ENCODE data around the gene TMEM253.

Gene TMEM253

DNA sequence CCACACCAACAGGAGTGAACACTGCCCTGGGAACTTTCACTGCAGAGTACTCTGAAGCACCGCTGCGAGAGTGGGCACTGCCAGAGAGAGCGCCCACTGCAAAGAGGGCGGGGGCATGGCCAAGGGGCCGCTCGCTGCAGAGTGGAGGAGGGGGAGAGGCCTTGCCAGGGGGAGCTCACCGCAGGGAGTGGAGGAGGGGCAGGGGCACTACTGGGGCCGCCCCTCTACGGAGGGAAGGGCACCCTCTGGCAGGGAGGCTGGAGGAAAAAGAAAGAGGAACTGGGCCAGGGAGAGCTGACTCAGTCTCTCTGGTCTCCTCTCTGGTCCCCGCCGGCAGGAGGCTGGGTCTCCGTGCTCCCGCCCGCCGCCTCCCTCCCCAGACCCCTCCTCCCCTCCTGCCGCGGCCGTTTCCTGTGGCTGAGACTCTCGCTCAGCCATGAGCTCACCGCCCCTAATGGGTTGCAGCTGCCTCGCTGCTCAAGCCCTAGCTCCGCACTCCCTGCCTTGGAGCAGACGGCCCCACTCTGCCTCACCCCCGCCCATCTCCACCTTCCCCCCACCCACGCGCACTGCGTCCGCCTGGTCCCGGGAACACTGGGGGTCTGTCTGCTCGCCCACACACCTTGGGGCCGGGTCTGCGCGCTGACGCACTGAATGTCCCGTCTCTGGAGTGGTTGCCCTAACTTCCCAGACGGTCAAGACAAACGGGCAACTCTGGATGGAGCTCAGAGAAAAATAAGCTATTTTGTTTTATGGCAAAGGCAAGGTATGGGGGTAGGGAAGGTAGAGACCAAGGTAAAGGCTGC lies 29.4 kb upstream of the TMEM253 start:
- no peak for FAIRE-seq

DNA sequence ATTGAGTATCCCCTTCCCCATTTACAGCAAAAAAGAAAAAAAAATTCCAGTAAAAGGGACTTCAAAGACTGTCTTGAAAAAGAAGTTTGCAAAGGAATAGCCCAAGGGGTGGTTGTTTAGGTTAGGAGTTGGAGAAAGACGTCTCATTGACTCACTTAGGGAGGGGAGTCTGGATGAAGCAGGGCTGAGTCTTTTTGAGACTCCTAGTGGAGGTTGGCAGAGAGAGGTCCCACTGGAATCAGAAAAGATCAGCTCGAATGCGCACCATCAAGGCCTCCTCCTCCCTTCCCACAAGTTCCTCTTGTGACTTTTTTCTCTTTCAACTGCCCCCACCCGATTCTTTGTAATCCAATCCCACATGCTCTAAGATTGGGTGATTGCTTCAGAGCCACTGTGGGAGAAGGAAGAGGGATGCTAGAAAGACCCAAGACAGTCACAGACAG lies 28.8 kb upstream of the TMEM253 start:
- no peak for FAIRE-seq

DNA sequence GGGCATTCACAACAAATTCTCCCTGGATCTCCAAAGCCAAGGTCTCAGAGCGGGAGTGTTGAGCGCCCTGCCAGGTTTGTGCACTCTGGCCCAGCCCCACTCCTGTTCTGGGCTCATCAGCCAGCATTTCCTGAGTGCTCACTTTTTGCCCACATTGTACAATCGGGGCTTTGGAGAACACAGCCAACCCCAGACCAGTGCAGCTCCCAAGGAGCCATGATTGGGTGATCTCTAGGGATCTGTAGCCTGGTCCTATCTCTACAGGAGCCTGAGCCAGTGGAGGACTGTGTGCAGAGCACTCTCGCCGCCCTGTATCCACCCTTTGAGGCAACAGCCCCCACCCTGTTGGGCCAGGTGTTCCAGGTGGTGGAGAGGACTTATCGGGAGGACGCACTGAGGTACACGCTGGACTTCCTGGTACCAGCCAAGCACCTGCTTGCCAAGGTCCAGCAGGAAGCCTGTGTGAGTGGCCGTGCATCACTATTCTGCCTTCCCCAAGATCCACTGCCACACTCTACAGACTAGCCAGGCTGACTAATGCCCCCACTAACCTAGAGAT lies 28.0 kb upstream of the TMEM253 start:
- no peak for FAIRE-seq

DNA sequence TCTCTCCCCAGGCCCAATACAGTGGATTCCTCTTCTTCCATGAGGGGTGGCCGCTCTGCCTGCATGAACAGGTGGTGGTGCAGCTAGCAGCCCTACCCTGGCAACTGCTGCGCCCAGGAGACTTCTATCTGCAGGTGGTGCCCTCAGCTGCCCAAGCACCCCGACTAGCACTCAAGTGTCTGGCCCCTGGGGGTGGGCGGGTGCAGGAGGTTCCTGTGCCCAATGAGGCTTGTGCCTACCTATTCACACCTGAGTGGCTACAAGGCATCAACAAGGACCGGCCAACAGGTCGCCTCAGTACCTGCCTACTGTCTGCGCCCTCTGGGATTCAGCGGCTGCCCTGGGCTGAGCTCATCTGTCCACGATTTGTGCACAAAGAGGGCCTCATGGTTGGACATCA lies 26.9 kb upstream of the TMEM253 start:
- FAIRE-seq: no peak

DNA sequence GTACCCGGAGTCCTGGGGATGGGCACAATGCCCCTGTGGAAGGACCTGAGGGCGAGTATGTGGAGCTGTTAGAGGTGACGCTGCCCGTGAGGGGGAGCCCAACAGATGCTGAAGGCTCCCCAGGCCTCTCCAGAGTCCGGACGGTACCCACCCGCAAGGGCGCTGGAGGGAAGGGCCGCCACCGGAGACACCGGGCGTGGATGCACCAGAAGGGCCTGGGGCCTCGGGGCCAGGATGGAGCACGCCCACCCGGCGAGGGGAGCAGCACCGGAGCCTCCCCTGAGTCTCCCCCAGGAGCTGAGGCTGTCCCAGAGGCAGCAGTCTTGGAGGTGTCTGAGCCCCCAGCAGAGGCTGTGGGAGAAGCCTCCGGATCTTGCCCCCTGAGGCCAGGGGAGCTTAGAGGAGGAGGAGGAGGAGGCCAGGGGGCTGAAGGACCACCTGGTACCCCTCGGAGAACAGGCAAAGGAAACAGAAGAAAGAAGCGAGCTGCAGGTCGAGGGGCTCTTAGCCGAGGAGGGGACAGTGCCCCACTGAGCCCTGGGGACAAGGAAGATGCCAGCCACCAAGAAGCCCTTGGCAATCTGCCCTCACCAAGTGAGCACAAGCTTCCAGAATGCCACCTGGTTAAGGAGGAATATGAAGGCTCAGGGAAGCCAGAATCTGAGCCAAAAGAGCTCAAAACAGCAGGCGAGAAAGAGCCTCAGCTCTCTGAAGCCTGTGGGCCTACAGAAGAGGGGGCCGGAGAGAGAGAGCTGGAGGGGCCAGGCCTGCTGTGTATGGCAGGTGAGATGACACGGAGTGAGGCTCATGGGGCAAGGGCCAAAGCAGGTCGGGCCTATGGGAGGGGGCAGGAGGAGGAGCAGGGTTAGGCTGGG lies 26.2 kb upstream of the TMEM253 start:
- no peak for FAIRE-seq

DNA sequence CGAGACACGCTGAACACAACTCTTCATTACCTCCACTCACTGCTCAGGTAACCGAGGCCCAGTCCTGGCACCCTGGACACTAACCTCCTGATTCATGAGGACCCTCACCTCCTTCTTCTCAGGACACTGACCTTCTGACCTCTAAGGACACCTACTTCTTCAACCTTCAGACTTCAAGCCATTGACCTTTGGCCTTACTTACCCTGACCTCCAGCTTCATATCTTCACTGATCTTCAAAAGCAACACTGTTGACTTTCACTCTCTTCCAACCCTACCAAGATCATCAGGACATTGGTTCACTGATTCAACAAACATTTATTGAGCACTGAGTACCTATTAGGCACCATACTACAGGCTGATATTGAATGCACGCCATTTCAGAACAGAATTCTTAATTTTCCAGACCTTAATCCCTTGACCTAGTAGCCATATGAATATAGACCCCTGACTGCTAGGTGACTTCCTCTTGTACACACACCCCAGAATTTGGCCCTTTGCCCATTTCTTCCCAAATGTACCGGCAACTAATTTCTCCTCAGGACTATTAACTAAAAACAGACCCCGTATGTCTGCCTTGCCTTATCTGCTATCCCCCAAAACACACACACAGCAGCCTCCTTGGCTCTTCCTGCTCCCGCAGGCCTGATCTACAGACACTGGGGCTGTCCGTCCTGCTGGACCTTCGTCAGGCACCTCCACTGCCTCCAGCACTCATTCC lies 25.0 kb upstream of the TMEM253 start:
- no peak for FAIRE-seq

DNA sequence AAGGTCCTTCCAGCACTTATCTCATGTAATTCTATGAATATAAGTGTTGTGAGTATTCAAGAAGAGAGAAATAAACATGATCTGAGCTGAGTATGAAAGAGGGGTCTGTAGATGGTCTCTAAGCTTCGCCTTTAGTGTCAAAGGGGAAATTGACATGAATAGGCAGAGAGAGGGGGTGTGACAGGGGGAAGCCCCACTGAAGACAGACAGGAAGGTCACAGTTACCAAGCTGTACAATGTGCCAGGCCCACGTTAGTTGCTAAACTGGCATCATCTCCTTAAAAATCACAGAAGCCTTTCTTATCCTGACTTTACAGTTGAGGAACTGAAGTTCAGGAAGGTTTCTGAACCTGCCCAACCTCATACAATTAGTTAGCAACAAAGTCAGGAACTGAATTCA lies 23.2 kb upstream of the TMEM253 start:
- no peak for FAIRE-seq

DNA sequence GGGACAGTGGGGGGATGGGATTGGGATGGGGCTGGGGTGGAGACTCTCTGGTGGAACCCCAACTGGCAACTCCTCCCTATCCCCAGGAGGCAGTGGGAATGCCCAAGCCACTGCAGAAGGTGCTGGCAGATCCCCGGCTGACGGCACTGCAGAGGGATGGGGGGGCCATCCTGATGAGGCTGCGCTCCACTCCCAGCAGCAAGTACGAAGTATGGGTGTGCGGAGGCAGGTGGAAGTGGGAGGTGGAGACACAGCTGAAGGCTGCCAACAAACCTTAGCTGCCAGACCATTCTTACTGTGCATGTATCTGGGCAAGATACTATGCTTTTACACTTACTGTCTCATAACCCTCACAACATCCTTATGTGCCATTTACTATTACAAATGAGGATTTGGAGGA lies 22.6 kb upstream of the TMEM253 start:
- no peak for FAIRE-seq

DNA sequence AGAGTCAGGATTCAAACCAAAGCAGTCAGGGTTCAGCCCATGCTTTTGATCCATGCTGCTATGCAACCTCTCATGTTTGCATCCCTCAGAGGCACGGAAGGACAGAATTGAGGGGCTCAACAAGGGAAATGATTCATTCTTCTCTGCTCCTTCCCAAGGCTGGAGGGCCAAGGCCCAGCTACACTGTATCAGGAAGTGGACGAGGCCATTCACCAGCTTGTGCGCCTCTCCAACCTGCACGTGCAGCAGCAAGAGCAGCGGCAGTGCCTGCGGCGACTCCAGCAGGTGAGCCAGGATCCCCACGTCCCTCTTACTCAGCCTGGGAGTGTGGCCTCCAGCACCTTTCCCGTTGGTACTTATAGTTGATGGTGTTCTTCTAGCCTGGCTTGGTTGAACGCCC lies 22.1 kb upstream of the TMEM253 start:
- FAIRE-seq: no peak

DNA sequence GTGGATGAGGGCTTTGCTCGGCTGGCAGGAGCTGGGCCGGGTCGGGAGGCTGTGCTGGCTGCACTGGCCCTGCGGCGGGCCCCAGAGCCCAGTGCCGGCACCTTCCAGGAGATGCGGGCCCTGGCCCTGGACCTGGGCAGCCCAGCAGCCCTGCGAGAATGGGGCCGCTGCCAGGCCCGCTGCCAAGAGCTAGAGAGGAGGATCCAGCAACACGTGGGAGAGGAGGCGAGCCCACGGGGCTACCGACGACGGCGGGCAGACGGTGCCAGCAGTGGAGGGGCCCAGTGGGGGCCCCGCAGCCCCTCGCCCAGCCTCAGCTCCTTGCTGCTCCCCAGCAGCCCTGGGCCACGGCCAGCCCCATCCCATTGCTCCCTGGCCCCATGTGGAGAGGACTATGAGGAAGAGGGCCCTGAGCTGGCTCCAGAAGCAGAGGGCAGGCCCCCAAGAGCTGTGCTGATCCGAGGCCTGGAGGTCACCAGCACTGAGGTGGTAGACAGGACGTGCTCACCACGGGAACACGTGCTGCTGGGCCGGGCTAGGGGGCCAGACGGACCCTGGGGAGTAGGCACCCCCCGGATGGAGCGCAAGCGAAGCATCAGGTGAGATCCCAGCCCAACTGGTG lies 19.2 kb upstream of the TMEM253 start:
- FAIRE-seq: no peak

DNA sequence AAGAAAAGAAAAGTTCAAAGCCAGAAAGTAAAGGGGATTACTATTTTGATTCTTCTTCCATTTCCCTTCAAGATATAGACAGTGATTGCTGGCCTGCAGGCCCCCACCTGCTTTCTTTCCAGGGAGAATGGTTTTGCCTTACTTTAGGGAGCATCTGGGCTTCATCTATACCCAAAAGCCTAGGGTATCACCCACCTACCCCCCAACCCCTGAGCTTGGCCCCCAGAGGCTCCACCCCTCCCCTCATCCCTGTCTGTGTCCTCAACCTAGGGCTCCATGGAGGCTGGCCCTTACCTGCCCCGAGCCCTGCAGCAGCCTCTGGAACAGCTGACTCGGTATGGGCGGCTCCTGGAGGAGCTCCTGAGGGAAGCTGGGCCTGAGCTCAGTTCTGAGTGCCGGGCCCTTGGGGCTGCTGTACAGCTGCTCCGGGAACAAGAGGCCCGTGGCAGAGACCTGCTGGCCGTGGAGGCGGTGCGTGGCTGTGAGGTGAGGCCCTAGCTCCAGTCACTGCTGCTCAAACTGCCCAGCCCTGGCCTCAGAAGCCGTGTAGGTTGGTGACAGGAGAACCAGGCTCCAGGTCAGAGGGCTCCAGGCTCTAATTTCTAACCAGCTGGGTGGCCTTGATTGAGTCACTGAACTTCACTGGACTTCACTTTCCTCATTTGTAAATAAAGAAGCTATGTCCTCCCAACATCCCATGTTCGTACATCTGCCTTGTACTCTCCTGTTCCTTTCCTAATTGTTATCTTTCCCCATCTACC lies 17.1 kb upstream of the TMEM253 start:
- no peak for FAIRE-seq

DNA sequence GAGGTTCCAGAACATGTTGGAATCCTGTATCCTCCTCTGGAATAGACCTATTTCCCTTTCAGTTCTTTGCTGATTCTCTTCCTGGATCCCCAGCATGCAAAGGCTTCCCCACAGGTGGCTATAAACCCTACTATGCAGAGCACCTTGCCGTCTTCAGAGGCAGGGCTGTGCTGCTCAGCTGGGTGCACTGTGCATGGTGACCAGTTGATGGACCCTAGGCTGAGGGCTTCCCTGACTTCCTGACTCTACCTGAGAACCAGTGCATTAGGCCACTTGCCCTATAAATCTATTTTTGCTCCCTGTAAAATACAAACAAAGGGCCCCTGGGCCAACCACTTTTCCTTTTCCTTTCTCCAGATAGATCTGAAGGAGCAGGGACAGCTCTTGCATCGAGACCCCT lies 16.5 kb upstream of the TMEM253 start:
- no peak for FAIRE-seq

DNA sequence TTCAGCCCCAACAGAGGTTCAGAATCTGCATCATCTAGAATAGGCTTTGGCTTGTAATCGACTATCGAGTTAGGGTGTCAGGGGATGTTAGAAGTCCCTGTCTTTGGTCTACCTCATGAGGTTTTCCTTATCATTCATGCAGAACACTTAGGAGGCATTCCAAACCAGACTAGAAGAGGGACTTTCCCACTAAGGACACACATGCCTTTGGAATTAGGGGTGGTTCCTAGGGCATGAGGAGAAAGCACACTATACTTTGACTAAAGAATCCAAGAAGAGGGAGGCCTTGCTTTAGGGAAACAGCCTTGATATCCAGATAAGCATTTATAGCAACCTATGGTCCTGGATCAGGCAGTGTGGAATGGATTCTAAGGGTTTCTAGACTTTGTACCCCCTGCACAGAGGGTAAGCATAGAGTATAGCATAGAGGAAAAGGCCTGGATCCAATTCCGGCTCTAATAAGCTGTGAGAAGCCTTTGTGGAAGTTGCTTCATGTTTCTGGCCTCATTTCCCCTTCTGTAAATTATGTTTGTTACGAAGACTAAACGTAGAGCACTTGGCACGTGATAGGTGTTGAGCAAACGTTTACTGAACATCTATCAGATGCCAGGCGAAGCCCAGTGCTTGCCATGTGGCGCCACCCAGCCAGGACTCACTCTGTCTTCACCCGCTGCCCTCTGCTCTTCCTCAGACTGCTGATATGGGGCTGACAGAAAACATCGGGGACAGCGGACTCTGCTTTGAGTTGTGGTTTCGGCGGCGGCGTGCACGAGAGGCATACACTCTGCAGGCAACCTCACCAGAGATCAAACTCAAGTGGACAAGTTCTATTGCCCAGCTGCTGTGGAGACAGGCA lies 15.6 kb upstream of the TMEM253 start:
- peak; percentile 72 for FAIRE-seq

DNA sequence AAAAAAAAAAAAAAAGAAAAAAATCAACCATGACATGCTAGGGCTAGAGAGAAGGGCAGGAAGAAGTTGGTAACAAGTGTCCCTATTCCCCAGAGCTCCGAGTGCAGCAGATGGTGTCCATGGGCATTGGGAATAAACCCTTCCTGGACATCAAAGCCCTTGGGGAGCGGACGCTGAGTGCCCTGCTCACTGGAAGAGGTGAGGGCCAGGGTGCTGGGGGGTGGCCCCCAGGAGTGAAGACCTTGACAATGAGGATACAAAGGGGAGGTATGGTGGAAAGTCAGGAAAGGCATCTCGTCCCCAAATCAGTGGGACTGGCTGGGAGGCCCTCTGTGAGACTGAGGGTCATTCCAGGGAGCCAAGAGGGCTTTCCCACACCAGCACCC lies 14.0 kb upstream of the TMEM253 start:
- FAIRE-seq: no peak

DNA sequence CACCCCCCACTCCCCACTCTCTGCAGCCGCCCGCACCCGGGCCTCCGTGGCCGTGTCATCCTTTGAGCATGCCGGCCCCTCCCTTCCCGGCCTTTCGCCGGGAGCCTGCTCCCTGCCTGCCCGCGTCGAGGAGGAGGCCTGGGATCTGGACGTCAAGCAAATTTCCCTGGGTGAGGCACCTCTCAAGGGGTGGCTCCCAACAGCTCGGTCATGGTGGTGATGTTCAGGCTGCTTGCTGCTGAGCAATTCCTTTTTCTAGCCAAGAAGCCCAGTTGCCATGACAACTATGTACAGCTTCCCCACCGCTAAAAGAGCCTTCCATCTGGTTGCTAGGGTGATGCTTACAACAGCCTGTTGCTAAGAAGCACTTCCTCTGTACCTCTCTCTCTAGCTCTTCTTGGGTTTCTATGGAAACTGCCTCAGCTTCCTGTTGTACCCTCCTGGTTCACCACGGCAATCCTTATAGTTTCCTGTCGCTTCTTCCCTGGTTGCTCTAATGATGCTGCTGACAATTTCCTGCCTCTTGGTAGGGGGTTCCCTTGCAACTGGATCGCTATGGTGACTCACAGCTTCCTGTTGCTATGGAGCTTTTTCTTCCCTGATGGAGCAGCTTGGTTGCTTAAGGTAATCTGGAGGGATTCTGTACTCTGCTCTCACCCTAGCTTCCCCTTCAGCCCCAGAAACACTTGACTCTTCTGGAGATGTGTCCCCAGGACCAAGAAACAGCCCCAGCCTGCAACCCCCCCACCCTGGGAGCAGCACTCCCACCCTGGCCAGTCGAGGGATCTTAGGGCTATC lies 13.4 kb upstream of the TMEM253 start:
- FAIRE-seq: no peak

DNA sequence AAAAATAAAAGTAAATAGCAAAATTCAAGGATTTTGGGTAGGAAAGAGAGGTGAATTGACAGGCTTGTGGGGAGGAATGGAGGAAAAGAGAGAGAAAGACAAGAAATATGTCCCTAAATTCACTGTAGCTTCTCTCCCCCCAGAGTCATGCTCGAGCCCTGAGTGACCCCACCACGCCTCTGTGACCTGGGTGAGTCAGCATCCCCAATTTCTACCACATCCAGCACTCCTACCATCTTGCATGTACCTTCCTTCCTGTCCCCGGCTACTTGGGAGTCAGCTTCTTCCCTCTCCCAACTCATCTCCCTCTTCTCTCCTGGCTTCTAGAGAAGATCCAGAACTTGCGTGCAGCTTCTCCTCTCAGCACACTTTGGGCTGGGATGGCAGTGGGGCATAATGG lies 12.2 kb upstream of the TMEM253 start:
- FAIRE-seq: no peak

DNA sequence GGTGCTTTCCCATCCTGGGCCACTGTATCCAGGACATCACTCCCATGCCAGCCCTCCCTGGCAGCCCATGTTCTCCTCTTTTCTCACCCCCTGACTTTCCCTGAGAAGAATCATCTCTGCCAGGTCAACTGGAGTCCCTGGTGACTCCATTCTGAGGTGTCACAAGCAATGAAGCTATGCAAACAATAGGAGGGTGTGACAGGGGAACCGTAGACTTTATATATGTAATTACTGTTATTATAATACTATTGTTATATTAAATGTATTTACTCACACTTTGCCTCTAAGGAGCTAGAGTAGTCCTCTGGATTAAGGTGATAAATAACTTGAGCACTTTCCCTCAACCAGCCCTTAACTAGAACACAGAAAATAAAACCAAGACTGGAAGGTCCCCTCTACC lies 11.6 kb upstream of the TMEM253 start:
- no peak for FAIRE-seq

DNA sequence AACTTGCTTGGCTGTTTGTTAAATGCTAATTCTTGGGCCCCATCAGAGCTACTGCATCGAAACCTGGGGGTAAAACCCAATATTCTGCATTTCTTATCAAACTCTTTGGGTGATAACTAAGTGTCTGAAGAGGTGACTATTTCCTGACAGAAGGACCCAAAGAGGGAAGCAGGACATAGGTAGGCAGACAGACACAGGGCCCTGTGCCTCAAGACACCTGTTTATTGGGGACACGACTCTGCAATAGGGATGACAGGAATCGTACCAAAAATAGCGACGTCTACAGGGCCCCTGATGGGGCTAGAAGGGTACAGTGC lies 11.0 kb upstream of the TMEM253 start:
- FAIRE-seq: no peak

DNA sequence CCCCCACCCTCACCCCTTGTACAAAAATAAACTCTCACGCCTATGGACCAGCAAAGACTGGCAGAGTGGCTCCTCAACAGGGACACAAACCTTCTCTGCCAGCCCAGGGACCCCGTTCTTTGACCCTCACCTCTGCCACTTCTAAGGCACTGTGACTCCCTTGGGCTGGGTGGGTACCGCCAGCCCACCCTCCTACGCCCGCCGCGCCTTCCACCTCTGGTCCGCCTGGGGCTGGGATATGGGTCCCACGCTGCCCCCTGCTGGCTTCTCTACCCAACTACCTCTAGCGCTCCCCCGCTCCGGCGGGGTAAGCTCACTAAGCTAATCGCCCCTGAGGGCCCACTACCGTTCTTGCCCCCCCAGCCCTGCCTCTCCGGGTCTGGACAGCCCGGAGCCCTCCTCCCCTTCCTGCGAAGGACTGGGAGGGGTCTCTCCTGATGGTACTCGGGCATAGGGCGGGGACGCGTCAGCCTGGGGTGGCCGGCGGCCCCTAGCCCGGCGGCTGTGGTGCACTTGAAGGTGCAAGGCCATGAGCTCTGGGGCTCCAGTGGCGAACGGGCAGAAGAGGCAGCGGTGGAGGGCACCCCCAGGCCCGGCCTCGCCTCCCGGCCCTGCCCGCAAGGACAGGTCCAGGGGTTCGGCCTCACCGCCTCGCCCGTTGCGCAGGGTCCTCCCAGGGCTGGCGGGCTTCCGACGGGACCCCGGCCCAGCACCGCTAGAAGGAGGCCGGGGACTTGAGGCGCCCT lies 10.5 kb upstream of the TMEM253 start:
- no peak for FAIRE-seq

All from G401.6 (cell line).